HepG2 (cell line): ENCODE results near the gene ZNF544. TPM values are rescaled to one million over a fixed set of nuclear protein-coding genes. Genes with fewer than 3 reads are reported as not detected.

Experiments
- BCL6 ChIP-seq: IDR thresholded peaks from 2 replicates; pipeline ENCODE4 v1.6.1; 2016; ENCODE audit warnings: missing genetic modification reagents, missing compliant biosample characterization
- ELF3 ChIP-seq: IDR thresholded peaks from 2 replicates; pipeline ENCODE4 v1.6.1; 2016; ENCODE audit warnings: missing genetic modification reagents, missing compliant biosample characterization
- MYNN ChIP-seq: sonication (generic); formaldehyde crosslinking; IDR thresholded peaks from 2 replicates; pipeline ENCODE4 v1.4.0; 2020; ENCODE audit warnings: mild to moderate bottlenecking, low read depth, missing genetic modification reagents
- PHF21A ChIP-seq: sonication (generic); formaldehyde crosslinking; IDR thresholded peaks from 2 replicates; pipeline ENCODE4 v1.5.0; 2020; ENCODE audit warnings: mild to moderate bottlenecking, missing genetic modification reagents
- POLR2G ChIP-seq: fragments of 200-400 bp; formaldehyde crosslinking; IDR thresholded peaks from 2 replicates; pipeline ENCODE4 v1.6.1; 2018; ENCODE audit warnings: mild to moderate bottlenecking, low read depth, low read length, moderate library complexity
- RFX1 ChIP-seq: fragments of 450-650 bp; IDR thresholded peaks from 2 replicates; pipeline ENCODE4 v1.6.1; 2017
- ZFX ChIP-seq: sonication (generic); formaldehyde crosslinking; IDR thresholded peaks from 2 replicates; pipeline ENCODE4 v1.4.0; 2020; ENCODE audit warnings: mild to moderate bottlenecking, low read depth, missing genetic modification reagents, moderate library complexity
- ZNF224 ChIP-seq: sonication (generic); formaldehyde crosslinking; IDR thresholded peaks from 2 replicates; pipeline ENCODE4 v1.5.0; 2020; ENCODE audit warnings: mild to moderate bottlenecking, missing genetic modification reagents
- ZNF280B ChIP-seq: sonication (generic); formaldehyde crosslinking; IDR thresholded peaks from 2 replicates; pipeline ENCODE4 v1.5.0; 2020; ENCODE audit warnings: missing genetic modification reagents, mild to moderate bottlenecking, borderline replicate concordance
- ZNF557 ChIP-seq: sonication (generic); formaldehyde crosslinking; IDR thresholded peaks from 2 replicates; pipeline ENCODE4 v1.4.0; 2020; ENCODE audit warnings: missing genetic modification reagents
- polyA plus RNA-seq, 8 experiments: library from polyadenylated mRNA; depleted of rRNA in 3 of 8; stranded (reverse) in 7 of 8; unstranded in 1 of 8; fragments of >200 nt; fragmentation: Illumina TruSeq in 4 of 8; extraction: Trizol in 4 of 8; gene quantifications; 2 replicates each; pipeline versions ENCODE4 v1.2.1 to v1.2.3, GENCODE V29; 2011 to 2016; ENCODE audit warnings: low read depth in 4 of 8, missing spikeins in 1 of 8, mixed read lengths in 1 of 8; ENCODE audit not compliant: insufficient read depth in 1 of 8
- total RNA-seq, 5 experiments: library from RNA; depleted of rRNA; stranded (reverse); fragments of >200 nt; fragmentation: Illumina TruSeq; extraction: Trizol; gene quantifications; 2 replicates each; pipeline ENCODE4 v1.2.3, GENCODE V29; 2016; ENCODE audit warnings: low read depth in 1 of 5
- TF ChIP-seq, protein P1 (sequence below): sonication (generic); formaldehyde crosslinking; conservative IDR thresholded peaks from 2 replicates; pipeline ENCODE4 v1.4.0; 2020; ENCODE audit warnings: mild to moderate bottlenecking, missing genetic modification reagents, moderate library complexity
- TF ChIP-seq, protein P2 (sequence below): sonication (generic); formaldehyde crosslinking; IDR thresholded peaks from 2 replicates; pipeline ENCODE4 v1.8.1; 2022; ENCODE audit warnings: mild to moderate bottlenecking, missing genetic modification reagents
- TF ChIP-seq, protein P3 (sequence below): IDR thresholded peaks from 2 replicates; pipeline ENCODE4 v1.6.1; 2018; ENCODE audit warnings: missing genetic modification reagents
- TF ChIP-seq, protein P4 (sequence below): sonication (generic); formaldehyde crosslinking; IDR thresholded peaks from 2 replicates; pipeline ENCODE4 v1.4.0; 2020; ENCODE audit warnings: mild to moderate bottlenecking, missing genetic modification reagents
- TF ChIP-seq, protein P5 (sequence below): sonication (generic); formaldehyde crosslinking; IDR thresholded peaks from 2 replicates; pipeline ENCODE4 v1.8.1; 2023; ENCODE audit warnings: missing genetic modification reagents, inconsistent platforms, borderline replicate concordance

The ZNF544 gene
- total and polyA plus RNA-seq, 2 of the 13 experiments (the other 11 are each of a cell fraction or from before 2014, with no cell fraction given): 13.1 to 17.0 TPM

DNA sequence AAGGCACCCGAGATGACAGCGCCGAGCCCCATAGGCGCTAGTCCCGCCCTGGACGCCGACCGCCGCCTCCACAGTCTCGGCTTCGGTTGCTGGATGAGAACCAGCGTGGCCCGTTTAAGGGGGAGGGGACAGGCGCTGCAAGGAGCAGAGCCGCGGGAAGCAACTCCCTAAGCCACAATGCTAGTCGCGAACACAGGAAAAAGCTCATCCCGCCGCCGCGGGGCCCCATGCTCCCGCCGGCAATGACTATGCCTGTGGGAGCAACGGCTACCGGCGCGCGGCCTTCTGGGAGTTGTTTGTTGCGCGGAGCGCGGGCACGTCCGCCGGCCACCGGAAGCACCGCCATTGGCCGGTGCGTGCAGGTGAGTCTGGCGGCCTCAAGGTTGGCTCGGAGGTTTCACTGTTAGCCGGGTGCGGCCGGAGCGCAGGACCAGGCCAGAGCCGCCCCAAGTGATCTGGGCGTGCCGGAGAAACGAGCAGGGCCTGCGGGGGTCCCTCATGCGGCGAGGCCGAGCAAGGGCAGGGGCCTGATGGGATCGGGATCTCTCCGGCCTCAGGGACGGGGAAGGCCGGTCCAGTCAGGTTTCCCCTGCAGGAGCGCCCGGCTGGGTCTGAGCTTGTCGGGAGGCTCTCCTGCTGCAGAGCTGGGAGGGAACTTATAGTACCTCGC lies at the start of gene ZNF544 (continued):
- TF ChIP-seq ELF3 (CRISPR knock-in tag) (peak; percentile 47; the same call in 1 of the 2 replicates), BCL6 (CRISPR knock-in tag) (0 out of 2 replicates have a peak, but pooled peaks have one; percentile 20), ZNF557 (CRISPR knock-in tag) (no peak), RFX1 (no peak), ZNF224 (CRISPR knock-in tag) (peak; percentile 60; the same call in 1 of the 2 replicates), ZFX (peak; percentile 85), MYNN (CRISPR knock-in tag) (no peak), POLR2G (peak; percentile 85), ZNF280B (CRISPR knock-in tag) (0 out of 2 replicates have a peak, but pooled peaks have one; percentile 34), PHF21A (CRISPR knock-in tag) (peak; percentile 59; the same call in 1 of the 2 replicates)
- TF ChIP-seq, protein P1, sequence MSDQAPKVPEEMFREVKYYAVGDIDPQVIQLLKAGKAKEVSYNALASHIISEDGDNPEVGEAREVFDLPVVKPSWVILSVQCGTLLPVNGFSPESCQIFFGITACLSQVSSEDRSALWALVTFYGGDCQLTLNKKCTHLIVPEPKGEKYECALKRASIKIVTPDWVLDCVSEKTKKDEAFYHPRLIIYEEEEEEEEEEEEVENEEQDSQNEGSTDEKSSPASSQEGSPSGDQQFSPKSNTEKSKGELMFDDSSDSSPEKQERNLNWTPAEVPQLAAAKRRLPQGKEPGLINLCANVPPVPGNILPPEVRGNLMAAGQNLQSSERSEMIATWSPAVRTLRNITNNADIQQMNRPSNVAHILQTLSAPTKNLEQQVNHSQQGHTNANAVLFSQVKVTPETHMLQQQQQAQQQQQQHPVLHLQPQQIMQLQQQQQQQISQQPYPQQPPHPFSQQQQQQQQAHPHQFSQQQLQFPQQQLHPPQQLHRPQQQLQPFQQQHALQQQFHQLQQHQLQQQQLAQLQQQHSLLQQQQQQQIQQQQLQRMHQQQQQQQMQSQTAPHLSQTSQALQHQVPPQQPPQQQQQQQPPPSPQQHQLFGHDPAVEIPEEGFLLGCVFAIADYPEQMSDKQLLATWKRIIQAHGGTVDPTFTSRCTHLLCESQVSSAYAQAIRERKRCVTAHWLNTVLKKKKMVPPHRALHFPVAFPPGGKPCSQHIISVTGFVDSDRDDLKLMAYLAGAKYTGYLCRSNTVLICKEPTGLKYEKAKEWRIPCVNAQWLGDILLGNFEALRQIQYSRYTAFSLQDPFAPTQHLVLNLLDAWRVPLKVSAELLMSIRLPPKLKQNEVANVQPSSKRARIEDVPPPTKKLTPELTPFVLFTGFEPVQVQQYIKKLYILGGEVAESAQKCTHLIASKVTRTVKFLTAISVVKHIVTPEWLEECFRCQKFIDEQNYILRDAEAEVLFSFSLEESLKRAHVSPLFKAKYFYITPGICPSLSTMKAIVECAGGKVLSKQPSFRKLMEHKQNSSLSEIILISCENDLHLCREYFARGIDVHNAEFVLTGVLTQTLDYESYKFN (CRISPR knock-in tag): no peak
- TF ChIP-seq, protein P2, sequence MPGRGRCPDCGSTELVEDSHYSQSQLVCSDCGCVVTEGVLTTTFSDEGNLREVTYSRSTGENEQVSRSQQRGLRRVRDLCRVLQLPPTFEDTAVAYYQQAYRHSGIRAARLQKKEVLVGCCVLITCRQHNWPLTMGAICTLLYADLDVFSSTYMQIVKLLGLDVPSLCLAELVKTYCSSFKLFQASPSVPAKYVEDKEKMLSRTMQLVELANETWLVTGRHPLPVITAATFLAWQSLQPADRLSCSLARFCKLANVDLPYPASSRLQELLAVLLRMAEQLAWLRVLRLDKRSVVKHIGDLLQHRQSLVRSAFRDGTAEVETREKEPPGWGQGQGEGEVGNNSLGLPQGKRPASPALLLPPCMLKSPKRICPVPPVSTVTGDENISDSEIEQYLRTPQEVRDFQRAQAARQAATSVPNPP (CRISPR knock-in tag): no peak
- TF ChIP-seq, protein P3, sequence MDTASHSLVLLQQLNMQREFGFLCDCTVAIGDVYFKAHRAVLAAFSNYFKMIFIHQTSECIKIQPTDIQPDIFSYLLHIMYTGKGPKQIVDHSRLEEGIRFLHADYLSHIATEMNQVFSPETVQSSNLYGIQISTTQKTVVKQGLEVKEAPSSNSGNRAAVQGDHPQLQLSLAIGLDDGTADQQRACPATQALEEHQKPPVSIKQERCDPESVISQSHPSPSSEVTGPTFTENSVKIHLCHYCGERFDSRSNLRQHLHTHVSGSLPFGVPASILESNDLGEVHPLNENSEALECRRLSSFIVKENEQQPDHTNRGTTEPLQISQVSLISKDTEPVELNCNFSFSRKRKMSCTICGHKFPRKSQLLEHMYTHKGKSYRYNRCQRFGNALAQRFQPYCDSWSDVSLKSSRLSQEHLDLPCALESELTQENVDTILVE (CRISPR knock-in tag): no peak
- TF ChIP-seq, protein P4, sequence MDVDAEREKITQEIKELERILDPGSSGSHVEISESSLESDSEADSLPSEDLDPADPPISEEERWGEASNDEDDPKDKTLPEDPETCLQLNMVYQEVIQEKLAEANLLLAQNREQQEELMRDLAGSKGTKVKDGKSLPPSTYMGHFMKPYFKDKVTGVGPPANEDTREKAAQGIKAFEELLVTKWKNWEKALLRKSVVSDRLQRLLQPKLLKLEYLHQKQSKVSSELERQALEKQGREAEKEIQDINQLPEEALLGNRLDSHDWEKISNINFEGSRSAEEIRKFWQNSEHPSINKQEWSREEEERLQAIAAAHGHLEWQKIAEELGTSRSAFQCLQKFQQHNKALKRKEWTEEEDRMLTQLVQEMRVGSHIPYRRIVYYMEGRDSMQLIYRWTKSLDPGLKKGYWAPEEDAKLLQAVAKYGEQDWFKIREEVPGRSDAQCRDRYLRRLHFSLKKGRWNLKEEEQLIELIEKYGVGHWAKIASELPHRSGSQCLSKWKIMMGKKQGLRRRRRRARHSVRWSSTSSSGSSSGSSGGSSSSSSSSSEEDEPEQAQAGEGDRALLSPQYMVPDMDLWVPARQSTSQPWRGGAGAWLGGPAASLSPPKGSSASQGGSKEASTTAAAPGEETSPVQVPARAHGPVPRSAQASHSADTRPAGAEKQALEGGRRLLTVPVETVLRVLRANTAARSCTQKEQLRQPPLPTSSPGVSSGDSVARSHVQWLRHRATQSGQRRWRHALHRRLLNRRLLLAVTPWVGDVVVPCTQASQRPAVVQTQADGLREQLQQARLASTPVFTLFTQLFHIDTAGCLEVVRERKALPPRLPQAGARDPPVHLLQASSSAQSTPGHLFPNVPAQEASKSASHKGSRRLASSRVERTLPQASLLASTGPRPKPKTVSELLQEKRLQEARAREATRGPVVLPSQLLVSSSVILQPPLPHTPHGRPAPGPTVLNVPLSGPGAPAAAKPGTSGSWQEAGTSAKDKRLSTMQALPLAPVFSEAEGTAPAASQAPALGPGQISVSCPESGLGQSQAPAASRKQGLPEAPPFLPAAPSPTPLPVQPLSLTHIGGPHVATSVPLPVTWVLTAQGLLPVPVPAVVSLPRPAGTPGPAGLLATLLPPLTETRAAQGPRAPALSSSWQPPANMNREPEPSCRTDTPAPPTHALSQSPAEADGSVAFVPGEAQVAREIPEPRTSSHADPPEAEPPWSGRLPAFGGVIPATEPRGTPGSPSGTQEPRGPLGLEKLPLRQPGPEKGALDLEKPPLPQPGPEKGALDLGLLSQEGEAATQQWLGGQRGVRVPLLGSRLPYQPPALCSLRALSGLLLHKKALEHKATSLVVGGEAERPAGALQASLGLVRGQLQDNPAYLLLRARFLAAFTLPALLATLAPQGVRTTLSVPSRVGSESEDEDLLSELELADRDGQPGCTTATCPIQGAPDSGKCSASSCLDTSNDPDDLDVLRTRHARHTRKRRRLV (CRISPR knock-in tag): peak; percentile 76; the same call in 1 of the 2 replicates
- TF ChIP-seq, protein P5, sequence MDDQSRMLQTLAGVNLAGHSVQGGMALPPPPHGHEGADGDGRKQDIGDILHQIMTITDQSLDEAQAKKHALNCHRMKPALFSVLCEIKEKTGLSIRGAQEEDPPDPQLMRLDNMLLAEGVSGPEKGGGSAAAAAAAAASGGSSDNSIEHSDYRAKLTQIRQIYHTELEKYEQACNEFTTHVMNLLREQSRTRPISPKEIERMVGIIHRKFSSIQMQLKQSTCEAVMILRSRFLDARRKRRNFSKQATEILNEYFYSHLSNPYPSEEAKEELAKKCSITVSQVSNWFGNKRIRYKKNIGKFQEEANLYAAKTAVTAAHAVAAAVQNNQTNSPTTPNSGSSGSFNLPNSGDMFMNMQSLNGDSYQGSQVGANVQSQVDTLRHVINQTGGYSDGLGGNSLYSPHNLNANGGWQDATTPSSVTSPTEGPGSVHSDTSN (CRISPR knock-in tag): no peak
